NCI-H2107 treated with DMSO at 0.1 percent for 48 hours (cell line): Measurements from ENCODE around the gene LARGE2.
"Not testable (repeated sequence)": the region's sequence is repeated elsewhere in the genome, so short reads cannot be mapped to it uniquely, and the experiment has no call there.

ENCODE experiments used
- DNase-seq: peaks from one replicate; lab custom pipeline; 2025; ENCODE audit not compliant: unreplicated experiment; lab: John Stamatoyannopoulos, UW

The LARGE2 gene

DNA sequence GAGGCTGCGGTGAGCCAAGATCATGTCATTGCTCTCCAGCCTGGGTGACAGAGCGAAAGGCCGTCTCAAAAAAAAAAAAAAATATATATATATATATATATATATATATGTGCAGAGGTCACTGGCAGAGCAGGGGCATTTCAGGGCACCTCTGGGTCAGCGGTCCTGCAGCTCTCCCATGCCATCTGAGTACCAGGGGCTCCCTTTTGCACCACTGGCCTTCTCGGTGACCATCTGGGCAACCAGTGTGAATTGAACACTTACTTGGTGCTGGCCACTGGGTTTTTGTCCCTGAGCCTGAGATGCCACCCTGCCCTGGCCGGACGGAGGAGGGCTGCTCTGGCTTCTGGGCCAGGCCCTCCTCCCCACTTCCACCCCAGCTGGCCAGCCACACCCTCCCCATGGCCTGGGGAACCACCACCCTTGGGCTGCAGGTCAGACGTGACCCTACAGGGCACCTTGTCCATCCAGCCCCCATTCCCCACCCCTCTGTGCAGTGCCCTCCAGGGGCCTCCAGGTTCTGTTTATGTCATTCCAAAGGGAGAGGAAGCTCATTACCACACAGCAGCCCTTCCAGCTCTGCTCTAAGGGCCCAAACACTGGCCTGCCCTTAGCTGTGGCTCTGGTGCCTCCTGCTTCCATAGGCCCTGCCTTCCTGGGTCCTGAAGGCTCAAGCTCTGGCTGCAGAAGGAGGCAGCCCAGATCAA lies 26.8 kb upstream of the LARGE2 start:
- no peak for DNase-seq

DNA sequence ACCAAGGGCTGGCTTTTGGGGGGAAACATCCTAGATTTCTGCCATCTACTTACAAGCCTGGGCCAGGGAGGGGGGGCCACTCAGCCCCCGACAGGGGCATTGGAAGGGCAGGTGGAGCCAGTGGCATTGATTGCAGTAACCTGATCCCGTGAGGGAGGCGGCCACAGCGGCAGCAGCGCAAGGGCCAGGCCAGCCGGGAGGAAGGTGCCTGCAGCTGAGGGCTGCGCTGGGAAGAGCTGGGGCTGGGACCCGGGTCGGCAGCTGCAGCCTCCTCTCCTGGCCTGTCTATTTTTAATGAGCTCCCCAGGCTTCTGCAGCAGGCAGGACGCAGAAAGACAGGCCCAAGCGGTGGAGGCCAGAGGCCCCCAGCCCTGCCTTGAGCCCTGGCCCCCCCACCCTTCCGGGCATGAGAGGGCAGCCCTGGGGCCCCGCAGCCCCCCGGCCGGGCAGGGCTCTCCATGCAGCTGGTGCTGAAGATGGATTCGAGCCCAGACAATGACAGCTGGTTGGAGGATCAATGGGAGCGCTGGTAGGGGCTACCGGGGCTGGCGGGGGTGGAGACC lies 26.0 kb upstream of the LARGE2 start:
- DNase-seq: peak; percentile 78

DNA sequence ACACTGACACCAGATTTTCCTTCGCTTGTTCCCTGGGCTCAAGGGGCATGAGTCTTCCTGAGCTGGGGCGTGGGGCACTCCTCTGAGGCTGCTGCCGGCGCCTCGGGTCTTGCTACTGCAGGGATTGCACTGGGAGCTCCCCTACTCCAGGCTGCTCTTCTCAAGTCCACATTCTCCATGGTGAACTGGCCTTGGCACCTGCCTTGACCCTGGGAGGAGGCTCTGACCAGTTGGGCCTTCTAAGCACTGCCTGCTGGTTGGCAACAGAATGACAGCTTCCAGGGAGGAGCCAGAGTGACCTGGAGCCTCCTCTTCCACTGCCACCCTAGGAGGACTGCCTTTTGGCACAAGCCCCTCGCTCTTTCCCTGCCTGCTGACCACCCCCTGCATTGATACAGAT lies 24.9 kb upstream of the LARGE2 start:
- DNase-seq: no peak

DNA sequence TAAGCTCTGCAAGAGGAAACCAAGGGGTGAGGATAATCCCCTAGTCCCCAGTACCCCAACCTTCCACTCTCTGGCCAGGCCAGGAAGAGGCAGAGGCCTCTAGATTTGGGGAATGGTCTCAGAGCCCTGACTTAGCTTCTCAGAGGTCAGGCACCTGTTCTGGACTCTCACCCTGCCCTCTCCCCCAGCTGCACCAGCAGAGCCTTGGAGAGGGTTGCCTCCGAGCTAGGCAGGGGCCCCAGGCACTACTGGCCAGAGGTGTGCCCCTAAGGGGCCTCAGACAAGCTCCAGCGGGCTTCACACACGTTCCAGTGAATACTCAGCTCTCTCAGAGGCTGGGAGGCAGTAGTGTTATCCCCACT lies 23.4 kb upstream of the LARGE2 start:
- no peak for DNase-seq

DNA sequence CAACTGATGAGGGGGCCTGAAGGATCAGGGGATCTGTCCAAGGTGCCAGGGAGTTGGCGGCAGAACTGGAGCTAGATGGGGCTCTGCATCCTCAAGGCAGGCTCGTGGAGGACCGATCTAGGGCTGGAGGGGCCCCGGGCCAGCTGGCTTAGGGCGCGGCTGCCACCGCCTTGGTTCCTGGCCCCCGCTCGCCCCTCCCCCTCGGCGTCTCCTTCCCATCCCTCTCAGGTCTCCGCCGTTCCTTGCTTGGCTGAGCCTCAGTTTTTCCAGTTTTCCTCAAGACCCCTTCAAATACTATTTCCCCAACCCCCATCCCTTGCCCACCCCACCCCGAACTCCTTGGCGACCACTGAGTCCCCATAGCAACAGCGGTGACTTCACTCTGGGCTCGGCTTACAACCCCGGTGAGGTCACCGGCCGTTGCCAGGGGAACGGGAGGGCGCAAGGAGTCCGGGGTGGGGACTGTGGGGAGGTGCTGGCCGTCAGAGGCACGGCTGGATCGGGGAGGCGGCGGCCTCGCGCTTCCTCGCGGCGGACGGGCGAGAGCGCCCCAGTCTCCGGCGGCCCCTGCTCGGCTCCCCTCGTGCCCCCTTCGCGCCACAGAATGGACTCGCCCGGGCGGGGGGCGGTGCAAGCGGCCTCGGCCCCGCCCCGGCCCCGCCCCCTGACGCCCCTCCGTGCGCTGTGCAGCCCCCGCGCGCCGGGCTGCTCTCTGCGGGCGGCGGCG lies 22.8 kb upstream of the LARGE2 start:
- DNase-seq: peak; percentile 56

DNA sequence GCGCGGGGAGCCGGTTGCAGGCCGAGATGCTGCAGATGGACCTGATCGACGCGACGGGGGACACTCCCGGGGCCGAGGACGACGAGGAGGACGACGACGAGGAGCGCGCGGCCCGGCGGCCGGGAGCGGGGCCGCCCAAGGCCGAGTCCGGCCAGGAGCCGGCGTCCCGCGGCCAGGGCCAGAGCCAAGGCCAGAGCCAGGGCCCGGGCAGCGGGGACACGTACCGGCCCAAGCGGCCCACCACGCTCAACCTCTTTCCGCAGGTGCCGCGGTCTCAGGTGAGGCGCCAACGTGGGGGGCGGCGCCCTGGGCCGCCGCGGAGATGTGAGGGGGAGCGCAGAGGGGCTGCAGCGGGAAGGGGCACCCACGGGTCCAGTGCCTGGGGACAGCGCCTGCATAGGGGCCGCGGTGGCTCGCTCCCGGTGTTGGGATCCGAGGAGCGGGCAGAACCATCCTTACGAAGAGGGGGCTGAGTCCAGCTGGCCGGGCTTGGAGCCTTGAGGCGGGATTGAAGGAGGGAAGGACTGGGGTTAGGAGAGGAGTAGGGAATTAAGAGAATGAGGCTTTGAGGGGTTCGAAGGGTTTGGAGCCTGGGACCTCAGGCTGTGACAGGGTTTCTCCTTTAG lies 22.2 kb upstream of the LARGE2 start:
- DNase-seq: not testable (repeated sequence)

DNA sequence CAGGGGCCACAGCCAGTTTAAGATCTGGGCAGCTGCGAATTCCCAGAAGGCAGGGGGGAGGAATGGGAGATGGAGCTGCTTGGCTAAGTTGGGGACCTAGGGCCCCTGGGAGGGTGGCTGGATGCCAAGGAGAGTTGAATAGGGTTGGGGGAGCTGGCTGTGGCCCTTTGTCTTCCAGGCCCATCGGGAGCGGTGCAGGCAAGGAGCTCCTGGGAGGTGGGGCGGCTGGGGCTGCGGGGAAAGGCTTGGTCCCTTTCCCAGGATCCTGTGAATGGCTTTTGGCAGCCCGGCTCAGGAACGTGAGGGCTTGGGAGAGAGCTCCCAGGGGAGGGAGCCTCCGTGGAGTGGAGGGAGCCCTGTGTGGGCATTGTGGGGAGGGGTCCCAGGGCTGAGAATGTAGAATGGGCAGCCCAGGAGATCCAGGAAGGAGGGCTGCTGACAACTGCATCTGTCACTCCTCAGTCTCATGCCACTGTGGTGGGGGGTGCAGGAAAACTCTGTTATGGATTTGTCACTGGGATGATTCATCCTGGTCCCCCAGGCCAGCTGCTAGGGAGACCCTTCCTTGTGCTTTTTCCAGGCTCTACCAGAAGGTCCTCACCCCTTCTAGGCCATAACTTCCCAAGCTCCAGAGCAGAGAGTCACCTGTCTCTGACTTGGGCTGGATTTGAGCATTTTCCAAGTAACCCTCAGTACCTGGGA lies 21.4 kb upstream of the LARGE2 start:
- peak; percentile 13 for DNase-seq

DNA sequence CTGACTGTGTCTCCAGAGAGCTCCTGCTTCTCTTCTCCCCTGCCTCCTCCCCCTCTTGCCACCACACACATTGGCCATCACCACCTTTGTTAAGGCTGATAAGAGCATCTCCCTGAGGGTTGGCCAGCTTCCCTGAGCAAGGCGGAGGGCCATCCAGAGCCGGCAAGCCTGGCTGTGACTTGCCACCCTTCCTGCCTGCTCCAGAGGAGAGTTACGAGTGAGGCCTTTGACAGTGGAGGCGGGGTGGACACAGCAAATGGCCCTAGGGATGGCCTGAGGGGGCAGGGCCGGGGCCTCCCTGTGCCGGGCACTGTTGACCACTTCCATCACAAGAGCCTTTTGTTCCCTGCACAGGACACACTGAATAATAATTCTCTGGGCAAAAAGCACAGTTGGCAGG lies 20.8 kb upstream of the LARGE2 start:
- DNase-seq: no peak

DNA sequence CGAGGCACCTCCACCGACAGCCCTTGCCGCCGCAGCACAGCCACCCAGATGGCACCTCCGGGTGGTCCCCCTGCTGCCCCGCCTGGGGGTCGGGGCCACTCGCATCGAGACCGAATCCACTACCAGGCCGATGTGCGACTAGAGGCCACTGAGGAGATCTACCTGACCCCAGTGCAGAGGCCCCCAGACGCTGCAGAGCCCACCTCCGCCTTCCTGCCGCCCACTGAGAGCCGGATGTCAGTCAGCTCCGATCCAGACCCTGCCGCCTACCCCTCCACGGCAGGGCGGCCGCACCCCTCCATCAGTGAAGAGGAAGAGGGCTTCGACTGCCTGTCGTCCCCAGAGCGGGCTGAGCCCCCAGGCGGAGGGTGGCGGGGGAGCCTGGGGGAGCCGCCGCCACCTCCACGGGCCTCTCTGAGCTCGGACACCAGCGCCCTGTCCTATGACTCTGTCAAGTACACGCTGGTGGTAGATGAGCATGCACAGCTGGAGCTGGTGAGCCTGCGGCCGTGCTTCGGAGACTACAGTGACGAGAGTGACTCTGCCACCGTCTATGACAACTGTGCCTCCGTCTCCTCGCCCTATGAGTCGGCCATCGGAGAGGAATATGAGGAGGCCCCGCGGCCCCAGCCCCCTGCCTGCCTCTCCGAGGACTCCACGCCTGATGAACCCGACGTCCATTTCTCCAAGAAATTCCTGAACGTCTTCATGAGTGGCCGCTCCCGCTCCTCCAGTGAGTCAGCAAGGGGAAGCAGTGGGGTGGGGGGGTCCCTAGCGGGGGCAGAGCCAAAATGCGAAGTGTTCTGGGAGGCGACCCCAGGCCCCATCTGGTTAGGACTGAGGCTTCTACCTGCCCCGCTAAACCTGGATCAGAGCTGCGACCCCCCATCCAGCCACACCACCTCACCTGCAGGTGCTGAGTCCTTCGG lies 19.7 kb upstream of the LARGE2 start:
- no peak for DNase-seq

DNA sequence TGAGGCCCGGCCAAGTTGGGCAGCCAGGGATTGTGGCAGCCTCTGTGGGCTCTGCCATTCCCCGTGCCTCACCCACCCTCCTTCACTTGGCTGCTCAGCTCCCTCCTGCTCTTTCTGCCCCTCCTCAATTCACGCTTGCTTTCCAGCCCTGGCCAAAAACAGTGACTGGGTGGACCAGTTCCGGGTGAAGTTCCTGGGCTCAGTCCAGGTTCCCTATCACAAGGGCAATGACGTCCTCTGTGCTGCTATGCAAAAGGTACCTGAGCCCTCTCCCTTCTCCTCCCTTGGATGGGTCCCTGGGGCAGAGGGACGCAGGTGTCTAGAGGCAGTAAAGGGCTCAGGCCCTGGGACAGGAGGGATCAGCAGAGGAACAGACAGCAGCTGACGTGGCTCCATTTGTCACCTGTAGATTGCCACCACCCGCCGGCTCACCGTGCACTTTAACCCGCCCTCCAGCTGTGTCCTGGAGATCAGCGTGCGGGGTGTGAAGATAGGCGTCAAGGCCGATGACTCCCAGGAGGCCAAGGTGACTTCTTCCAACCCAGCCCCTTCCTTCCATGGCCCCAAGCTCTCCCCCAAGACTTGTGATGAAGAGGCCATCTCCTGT lies 18.0 kb upstream of the LARGE2 start:
- no peak for DNase-seq

DNA sequence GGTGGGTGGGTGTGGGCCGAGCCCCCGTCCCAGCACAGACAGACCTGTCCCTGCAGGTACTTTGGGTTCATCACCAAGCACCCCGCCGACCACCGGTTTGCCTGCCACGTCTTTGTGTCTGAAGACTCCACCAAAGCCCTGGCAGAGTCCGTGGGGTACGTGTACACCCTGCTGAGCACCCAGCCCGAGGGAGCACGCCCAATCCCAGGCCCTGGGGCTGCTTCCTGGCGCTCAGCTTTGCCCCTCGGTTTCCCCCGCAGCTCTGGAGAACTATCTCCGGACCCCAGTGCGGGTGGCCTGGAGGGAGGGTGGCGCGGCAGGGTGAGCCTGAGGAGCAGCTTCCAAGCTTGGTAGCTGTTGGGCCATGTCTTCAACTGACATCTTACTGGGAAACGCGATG lies 17.4 kb upstream of the LARGE2 start:
- DNase-seq: no peak

DNA sequence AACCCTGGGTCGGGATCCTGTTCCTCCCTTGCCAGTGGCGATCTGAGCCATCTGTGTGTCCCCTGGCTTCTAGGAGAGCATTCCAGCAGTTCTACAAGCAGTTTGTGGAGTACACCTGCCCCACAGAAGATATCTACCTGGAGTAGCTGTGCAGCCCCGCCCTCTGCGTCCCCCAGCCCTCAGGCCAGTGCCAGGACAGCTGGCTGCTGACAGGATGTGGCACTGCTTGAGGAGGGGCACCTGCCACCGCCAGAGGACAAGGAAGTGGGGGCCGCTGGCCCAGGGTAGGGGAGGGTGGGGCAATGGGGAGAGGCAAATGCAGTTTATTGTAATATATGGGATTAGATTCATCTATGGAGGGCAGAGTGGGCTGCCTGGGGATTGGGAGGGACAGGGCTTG lies 16.9 kb upstream of the LARGE2 start:
- not testable (repeated sequence) for DNase-seq

DNA sequence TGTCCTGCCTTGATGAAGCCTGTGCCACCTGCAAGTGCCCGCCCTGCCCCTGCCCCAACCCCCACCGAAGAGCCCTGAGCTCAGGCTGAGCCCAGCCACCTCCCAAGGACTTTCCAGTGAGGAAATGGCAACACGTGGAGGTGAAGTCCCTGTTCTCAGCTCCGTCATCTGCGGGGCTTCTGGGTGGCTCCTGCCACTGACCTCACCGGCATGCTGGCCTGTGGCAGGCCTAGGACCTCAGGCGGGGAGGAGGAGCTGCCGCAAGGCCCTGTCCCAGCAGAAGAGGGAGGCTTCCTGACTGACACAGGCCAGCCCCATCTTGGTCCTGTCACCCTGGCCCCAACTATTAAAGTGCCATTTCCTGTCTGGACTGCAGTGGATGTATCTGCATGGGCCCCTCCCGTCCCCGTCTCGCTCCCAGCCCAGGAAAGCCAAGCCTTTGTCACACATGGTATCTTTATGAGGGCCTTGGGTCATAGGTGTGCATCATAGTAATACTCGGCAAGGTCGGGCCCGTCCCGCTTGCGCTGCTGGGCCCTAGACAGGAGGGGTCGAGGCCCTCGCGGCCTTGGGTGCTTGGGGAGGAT lies 16.3 kb upstream of the LARGE2 start:
- no peak for DNase-seq

DNA sequence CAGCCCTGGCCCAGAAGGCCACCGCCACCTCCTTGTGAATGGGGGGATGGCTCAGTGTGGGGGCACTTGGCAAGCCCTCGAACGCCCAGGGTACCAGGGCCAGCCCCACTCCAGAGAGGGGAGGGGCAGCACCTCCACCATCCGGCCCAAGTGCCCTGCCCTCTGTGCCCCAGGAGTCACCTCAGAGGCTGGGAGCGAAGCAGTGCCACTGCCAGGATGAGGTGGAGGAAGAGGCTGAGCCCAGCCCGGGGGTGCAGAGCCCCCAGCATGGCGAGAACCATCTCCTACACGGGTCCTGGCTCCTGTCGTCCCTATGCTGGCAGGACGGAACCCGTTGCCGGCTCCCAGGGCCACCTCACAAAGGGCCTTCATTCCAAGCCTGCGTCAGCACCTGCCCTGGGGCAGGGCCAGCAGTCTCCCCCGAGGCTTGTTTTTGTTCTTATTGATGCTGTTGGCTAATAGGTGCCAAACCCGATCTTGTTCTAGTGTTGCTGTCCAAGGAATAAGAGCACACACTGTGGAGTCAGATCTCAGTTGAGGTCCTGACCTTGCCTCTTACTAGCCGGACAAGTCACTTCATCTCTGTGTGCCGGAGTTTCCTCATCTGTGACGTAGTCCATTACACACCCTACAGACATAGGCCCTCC lies 15.4 kb upstream of the LARGE2 start, which contains the start of gene FREY1:
TSS of gene FREY1 (minus strand) at position 307 of the 647 bp plus-strand sequence. CDS start at position 281, 26 bp downstream.
- no peak for DNase-seq

DNA sequence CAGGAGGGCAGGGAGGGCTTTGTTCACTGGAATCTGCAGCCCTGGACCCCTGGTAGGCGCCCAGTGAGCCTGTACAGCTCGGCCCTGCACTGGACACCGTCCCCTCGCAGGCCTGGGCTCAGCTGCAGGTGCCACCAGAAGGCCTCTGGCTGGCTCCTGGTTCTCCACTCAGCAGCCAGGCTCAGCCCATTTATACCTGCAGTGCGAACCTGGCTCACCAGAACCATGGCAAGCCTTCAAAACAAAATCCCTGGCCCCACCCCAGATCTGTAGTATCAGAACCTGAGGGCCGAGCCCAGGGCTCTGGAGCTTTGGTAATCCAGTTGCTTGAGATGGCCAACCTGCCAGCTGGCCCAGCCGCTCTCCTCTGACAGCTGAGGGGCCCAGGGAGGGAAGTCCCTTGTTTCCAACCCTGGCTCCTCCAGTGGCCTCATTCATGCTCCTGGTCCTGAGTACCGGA lies 14.5 kb upstream of the LARGE2 start:
- DNase-seq: no peak

DNA sequence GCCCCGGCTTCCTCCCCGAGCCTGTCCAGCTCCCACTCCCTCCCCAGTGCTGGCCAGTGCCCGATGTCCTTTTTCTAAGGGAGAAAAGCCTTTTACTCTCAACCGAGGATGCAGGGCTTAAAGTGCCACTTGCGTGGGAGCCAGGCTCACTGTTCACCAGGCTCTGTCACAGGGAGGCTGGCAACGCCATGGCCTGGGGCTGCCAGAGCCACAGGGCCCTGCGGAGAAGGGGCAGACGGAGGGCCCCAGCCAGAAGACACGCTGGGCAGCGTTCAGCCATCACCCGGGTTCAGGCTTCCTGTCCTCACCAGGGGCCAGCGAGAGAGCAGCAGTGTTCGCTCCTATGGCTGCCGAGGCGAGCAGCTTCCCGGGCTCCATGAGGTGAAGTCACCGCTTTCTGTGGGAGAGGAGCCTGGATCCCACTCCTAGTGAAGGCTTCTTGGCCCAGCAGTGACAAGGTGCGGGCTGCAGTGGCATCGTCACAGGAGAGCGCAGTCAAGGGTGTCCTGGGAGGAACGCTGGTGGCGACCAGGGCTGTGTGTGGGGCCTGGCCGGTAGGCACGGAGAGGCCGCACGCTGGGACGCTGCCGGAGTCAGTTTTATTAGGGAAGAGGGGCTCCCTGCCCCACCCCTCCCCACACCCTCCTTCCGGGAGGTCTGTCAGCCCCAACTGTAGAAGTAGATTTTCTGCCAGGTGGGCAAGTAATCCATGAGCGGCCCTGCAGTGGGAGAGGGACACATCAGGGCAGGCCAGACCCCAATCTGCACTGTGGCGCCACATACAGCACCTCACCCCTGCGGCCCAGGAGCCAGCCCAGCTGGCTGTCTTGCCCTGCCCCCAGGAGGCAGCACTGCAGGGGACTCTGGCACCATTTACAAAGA lies 12.6 kb upstream of the LARGE2 start:
- no peak for DNase-seq

DNA sequence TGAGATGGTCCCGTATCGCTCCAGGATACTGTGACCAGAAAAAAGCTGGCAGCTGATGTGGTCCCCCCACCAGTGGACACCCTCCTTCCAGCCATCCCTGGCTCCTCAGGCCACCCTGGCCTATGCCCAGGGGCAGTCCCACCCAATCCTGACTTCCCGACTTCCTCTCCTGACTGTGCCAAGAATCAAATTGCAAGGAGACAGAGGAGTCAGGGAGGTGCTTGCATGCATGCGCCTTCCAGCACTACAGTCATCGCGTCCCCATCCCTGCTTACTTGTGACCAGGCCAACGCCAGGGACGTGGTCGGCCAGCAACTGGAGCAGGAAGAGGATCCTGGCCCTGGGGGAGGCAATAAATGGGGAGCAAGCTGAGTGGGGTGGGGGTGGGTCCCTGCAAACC lies 11.8 kb upstream of the LARGE2 start:
- no peak for DNase-seq

DNA sequence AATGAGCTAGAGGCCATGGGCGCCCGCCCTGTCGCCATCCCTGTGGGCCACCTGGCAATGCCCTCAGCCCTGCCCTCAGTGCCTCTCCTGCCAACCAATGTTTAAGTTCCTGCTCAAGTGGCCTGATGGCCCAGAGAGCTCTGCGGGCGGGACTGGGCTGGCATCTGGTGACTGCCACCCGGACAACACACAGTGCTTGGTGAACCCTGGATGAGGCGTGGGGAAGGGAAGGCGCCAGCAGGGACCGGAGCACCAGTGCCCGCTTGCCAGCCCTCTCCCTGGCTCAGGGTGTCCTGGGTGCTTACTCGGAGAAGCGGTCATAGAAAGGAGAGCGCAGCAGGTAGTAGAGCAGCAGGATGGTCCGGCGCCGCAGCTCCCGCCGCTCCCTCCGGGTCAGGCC lies 8.9 kb upstream of the LARGE2 start:
- no peak for DNase-seq
